ENCODE measurements around the gene ZSWIM1. TPM values are rescaled to one million over a fixed set of nuclear protein-coding genes. Genes with fewer than 3 reads are reported as not detected.

The ZSWIM1 gene
- total and polyA plus RNA-seq, 7 experiments from 2014 or later, result 3.2 to 16.0 (median 9.8) TPM

DNA sequence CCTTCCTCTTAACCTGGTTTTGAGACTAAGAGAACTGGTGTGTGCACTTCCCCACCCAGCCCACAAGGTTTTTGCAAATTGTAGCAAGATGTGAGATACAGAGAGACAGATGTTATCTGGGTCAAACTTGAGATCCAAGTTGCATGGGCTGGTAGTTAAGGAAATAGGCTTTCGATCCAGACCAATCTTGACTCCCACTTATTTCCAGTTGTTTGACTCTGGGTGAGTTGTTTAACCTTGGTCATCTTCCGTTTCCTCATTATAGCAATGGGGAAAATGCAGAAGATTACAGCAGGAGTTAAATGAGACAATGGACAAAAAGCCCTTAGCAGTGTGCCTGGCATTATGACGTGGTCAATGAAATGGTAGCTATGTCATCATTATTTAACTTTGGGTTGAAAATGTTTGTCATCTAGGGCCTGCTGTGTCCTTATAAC, 45.7 kb upstream of the ZSWIM1 start:
- Histone ChIP-seq H3K27me3 (ENCODE audit: control insufficient read depth in 2 of 2, insufficient read depth in 2 of 2, low read length in 2 of 2) (no peaks in the 10 kb centered on the region), H3K36me3 (ENCODE audit: control insufficient read depth in 2 of 3, insufficient read depth in 3 of 3, low read length in 3 of 3) (no peaks in the 10 kb centered on the region), H3K27ac (ENCODE audit: low read depth, low read length) (no peak overlapping the region), H3K9me3 (ENCODE audit: control insufficient read depth in 2 of 3, low read length in 3 of 3) (no peaks in the 10 kb centered on the region), H3K4me1 (ENCODE audit: control insufficient read depth in 2 of 2, insufficient read depth in 2 of 2, low read length in 2 of 2) (peaks cover 4 to 5% of the 10 kb centered on the region in 2 donors), H3K4me3 (ENCODE audit: low read length) (no peak overlapping the region)
- Mint-ChIP-seq H3K4me1 (peaks cover 6 to 14% (median 9%) of the 10 kb centered on the region in 7 donors), H3K27me3 (peaks cover 0 to 16% (median 0%) of the 10 kb centered on the region in 5 donors), H3K36me3 (peaks cover 0 to 2% (median 0%) of the 10 kb centered on the region in 5 donors), H3K27ac (peak overlapping the region in 1 of 9 donors; percentile 9), H3K9me3 (no peaks in the 10 kb centered on the region), H3K4me3 (peak overlapping the region in 9 of 10 donors; percentile 15 to 93 (median 65))
- ChIA-PET POLR2A (no interaction called here), CTCF (no interaction called here)
- intact Hi-C loops (cut with micrococcal nuclease), result no loop called here
- ATAC-seq, result no peak
- no peak for DNase-seq

DNA sequence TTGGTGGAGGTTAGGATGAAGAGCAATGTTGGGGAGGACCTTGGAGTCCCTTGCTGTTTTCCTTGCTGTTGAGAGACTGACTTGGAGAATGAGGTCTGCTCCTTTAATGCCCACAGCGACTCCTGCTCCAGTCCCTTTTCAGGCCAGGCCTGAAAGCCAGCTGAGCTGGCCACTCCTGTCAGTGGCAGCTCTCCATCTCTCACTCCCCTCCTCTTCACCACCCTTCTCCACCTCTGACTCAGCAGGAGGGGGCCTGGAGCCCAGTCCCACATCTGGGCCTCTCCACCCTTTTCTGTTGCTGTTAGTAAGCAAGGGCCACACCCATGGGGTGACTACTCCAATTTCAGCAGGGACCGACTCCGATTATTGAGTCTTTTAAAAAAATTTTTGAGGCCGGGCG, 45.2 kb upstream of the ZSWIM1 start:
- peak overlapping the region in 8 of 10 donors; percentile 10 to 66 (median 32) for H3K4me3 Mint-ChIP-seq
- ATAC-seq, result no peak
- POLR2A ChIA-PET, result no interaction called here

DNA sequence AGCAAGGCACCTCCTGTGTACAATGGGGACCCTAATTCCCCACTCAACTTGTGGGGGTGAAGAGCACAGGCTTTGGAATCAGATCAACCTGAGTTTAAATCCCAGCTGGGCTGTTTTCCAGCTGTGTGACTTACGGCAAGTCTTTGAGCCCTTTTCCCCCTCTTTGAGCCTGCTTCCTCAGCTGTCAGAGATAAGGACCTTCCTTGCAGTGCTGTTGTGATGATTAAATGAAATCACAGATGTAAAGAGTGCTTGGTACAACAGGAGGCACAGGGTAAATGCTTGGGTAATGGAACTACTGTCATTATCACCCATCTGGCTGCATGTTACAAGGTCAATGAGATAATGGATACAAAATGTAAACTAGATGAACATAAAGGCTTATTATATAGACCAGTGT, 44.2 kb upstream of the ZSWIM1 start:
- H3K27me3 Mint-ChIP-seq, result peaks cover 0 to 5% (median 0%) of the 10 kb centered on the region in 5 donors
- intact Hi-C loops (cut with micrococcal nuclease), result no loop called here

More for the DNA sequence above, 45.2 kb upstream of the ZSWIM1 start:
- Mint-ChIP-seq H3K36me3 (peaks cover 0 to 2% (median 0%) of the 10 kb centered on the region in 5 donors), H3K9me3 (no peaks in the 10 kb centered on the region), H3K27ac (peak overlapping the region in 1 of 9 donors; percentile 67), H3K4me1 (peaks cover 6 to 14% (median 9%) of the 10 kb centered on the region in 7 donors), H3K27me3 (peaks cover 0 to 11% (median 0%) of the 10 kb centered on the region in 5 donors)
- Histone ChIP-seq H3K36me3 (ENCODE audit: control insufficient read depth in 2 of 3, insufficient read depth in 3 of 3, low read length in 3 of 3) (peaks cover 0 to 3% (median 0%) of the 10 kb centered on the region in 3 experiments), H3K27me3 (ENCODE audit: control insufficient read depth in 2 of 2, insufficient read depth in 2 of 2, low read length in 2 of 2) (no peaks in the 10 kb centered on the region), H3K27ac (ENCODE audit: low read depth, low read length) (no peak overlapping the region), H3K4me1 (ENCODE audit: control insufficient read depth in 2 of 2, insufficient read depth in 2 of 2, low read length in 2 of 2) (peaks cover 4 to 5% of the 10 kb centered on the region in 2 donors), H3K4me3 (ENCODE audit: low read length) (no peak overlapping the region), H3K9me3 (ENCODE audit: control insufficient read depth in 2 of 3, low read length in 3 of 3) (no peaks in the 10 kb centered on the region)
- intact Hi-C loops (cut with micrococcal nuclease), result no loop called here
- CTCF ChIA-PET, result no interaction called here
- no peak for DNase-seq

DNA sequence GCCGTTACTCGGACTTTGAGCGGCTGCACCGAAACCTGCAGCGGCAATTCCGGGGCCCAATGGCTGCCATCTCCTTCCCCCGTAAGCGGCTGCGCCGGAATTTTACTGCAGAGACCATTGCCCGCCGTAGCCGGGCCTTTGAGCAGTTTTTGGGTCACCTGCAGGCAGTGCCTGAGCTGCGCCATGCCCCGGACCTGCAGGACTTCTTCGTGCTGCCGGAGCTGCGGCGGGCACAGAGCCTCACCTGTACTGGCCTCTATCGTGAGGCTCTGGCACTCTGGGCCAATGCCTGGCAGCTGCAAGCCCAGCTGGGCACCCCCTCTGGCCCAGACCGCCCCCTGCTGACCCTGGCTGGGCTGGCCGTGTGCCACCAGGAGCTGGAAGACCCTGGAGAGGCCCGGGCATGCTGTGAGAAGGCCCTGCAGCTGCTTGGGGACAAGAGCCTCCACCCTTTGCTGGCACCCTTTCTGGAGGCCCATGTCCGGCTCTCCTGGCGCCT, 40.3 kb upstream of the ZSWIM1 start:
- H3K27ac Mint-ChIP-seq, result no peak overlapping the region
- Histone ChIP-seq H3K27ac (ENCODE audit: low read depth, low read length) (no peak overlapping the region), H3K27me3 (ENCODE audit: control insufficient read depth in 2 of 2, insufficient read depth in 2 of 2, low read length in 2 of 2) (no peaks in the 10 kb centered on the region), H3K4me1 (ENCODE audit: control insufficient read depth in 2 of 2, insufficient read depth in 2 of 2, low read length in 2 of 2) (no peaks in the 10 kb centered on the region), H3K4me3 (ENCODE audit: low read length) (no peak overlapping the region), H3K9me3 (ENCODE audit: control insufficient read depth in 2 of 3, low read length in 3 of 3) (no peaks in the 10 kb centered on the region), H3K36me3 (ENCODE audit: control insufficient read depth in 2 of 3, insufficient read depth in 3 of 3, low read length in 3 of 3) (peaks cover 0 to 52% (median 22%) of the 10 kb centered on the region in 3 experiments)
- peaks cover 0 to 25% (median 6%) of the 10 kb centered on the region in 5 donors for H3K36me3 Mint-ChIP-seq
- DNase-seq (no peak), ATAC-seq (no peak)
- no peaks in the 10 kb centered on the region for H3K27me3 Mint-ChIP-seq
- CTCF ChIA-PET, result no interaction called here
- POLR2A ChIA-PET, result interaction anchor here (1.2 kb wide), 1 partner anchor 16 kb away, joined by 3 read pairs; the partner anchor contains the start of gene ACOT8
- intact Hi-C loops (cut with micrococcal nuclease), result no loop called here
- H3K4me1 Mint-ChIP-seq, result peaks cover 0 to 6% (median 0%) of the 10 kb centered on the region in 7 donors
- no peaks in the 10 kb centered on the region for H3K9me3 Mint-ChIP-seq
- H3K4me3 Mint-ChIP-seq, result no peak overlapping the region

More for the DNA sequence above, 44.2 kb upstream of the ZSWIM1 start:
- CTCF ChIA-PET, result no interaction called here
- ATAC-seq, result no peak
- POLR2A ChIA-PET, result interaction anchor here (1.1 kb wide), 1 partner anchor 27 kb away, joined by 4 read pairs; no protein-coding TSS in a partner anchor
- peak overlapping the region in 2 of 9 donors; percentile 36 to 73 for H3K27ac Mint-ChIP-seq
- no peaks in the 10 kb centered on the region for H3K9me3 Mint-ChIP-seq
- H3K4me1 ChIP-seq (ENCODE audit: control insufficient read depth in 2 of 2, insufficient read depth in 2 of 2, low read length in 2 of 2), result peaks cover 4 to 5% of the 10 kb centered on the region in 2 donors
- DNase-seq, result no peak
- no peak overlapping the region for H3K27ac ChIP-seq (ENCODE audit: low read depth, low read length)
- H3K4me3 ChIP-seq (ENCODE audit: low read length), result no peak overlapping the region
- peak overlapping the region in 2 of 10 donors; percentile 3 to 41 for H3K4me3 Mint-ChIP-seq
- H3K36me3 ChIP-seq (ENCODE audit: control insufficient read depth in 2 of 3, insufficient read depth in 3 of 3, low read length in 3 of 3), result peaks cover 0 to 13% (median 0%) of the 10 kb centered on the region in 3 experiments
- no peaks in the 10 kb centered on the region for H3K9me3 ChIP-seq (ENCODE audit: control insufficient read depth in 2 of 3, low read length in 3 of 3)
- H3K4me1 Mint-ChIP-seq, result peaks cover 6 to 14% (median 9%) of the 10 kb centered on the region in 7 donors
- peaks cover 0 to 2% (median 0%) of the 10 kb centered on the region in 5 donors for H3K36me3 Mint-ChIP-seq
- no peaks in the 10 kb centered on the region for H3K27me3 ChIP-seq (ENCODE audit: control insufficient read depth in 2 of 2, insufficient read depth in 2 of 2, low read length in 2 of 2)

DNA sequence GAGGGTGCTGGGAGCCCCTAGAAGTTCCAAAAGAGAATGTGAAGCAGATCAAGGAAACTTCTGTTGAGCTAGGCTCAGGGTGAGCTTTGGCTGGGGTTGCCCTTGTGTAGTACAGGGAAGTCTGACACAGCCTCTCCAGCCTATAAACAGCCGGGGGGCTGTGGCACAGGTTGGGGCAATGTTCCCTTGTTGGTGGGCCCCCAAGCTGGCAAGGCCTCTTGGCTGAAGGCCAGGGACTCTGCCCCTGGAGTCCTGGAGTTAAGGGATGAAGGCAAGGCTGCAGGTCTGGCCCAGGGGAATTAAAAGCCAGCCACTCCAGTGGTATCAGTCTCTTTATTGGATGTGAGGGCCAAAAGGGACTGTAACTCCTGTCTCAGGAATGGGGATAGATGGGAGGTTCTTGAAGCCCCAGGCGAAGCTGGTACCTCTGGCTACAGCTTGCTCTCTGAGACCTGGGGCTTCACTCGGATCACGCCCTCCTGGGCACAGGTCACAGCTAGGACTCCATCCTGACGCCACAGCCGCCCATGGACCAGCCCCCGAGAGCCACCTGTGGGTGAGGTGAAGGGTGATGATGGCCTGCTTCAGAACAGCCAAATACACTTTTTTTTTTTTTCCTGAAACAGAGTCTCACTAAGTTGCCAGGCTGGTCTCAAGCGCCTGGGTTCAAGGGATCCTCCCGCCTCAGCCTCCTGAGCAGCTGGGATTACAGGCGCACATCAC, 39.5 kb upstream of the ZSWIM1 start:
- Histone ChIP-seq H3K4me1 (ENCODE audit: control insufficient read depth in 2 of 2, insufficient read depth in 2 of 2, low read length in 2 of 2) (no peaks in the 10 kb centered on the region), H3K36me3 (ENCODE audit: control insufficient read depth in 2 of 3, insufficient read depth in 3 of 3, low read length in 3 of 3) (peaks cover 0 to 60% (median 30%) of the 10 kb centered on the region in 3 experiments), H3K27ac (ENCODE audit: low read depth, low read length) (no peak overlapping the region), H3K9me3 (ENCODE audit: control insufficient read depth in 2 of 3, low read length in 3 of 3) (no peaks in the 10 kb centered on the region), H3K27me3 (ENCODE audit: control insufficient read depth in 2 of 2, insufficient read depth in 2 of 2, low read length in 2 of 2) (no peaks in the 10 kb centered on the region), H3K4me3 (ENCODE audit: low read length) (no peak overlapping the region)
- Mint-ChIP-seq H3K36me3 (peaks cover 0 to 29% (median 5%) of the 10 kb centered on the region in 5 donors), H3K27ac (no peak overlapping the region), H3K9me3 (no peaks in the 10 kb centered on the region), H3K4me1 (peaks cover 0 to 3% (median 0%) of the 10 kb centered on the region in 7 donors), H3K27me3 (no peaks in the 10 kb centered on the region), H3K4me3 (no peak overlapping the region)
- intact Hi-C loops (cut with micrococcal nuclease), result no loop called here
- CTCF ChIA-PET, result no interaction called here
- POLR2A ChIA-PET, result no interaction called here
- ATAC-seq (no peak), DNase-seq (no peak)

DNA sequence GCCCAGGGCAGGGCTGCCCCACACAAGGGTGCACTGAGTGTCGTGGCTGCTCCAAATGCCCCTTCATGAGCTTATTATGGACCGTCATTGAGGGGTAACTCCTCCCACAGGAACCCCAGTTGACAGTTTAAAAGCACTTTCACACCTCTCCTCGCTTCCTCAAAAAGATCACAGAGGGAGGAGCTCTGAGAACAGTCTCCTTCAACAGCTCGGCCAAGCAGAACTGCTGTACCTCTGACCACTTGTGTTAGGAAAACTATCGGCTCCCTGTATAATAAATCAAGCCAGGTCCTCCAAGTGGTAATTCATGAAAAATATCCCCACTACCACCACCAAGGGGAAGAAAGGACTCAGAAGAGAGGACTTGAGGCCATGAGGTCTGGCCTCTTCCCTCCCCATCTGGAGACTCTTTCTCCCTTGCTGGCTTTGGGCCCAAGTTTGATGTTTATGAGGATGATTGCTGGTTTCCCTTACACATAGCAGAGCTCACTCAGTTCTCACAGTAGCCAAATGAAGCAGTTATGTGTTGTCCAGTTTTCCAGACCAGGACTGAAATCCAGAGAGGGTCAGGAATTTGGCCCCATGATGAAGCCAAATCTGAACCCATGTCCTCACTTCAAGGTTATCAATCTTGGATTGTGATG, 38.7 kb upstream of the ZSWIM1 start:
- no peaks in the 10 kb centered on the region for H3K9me3 ChIP-seq (ENCODE audit: control insufficient read depth in 2 of 3, low read length in 3 of 3)
- ATAC-seq, result peak; percentile 65
- Mint-ChIP-seq H3K27ac (no peak overlapping the region), H3K36me3 (peaks cover 0 to 29% (median 5%) of the 10 kb centered on the region in 5 donors), H3K27me3 (no peaks in the 10 kb centered on the region), H3K4me1 (peaks cover 0 to 3% (median 0%) of the 10 kb centered on the region in 7 donors), H3K4me3 (no peak overlapping the region), H3K9me3 (no peaks in the 10 kb centered on the region)
- DNase-seq, result no peak
- H3K27ac ChIP-seq (ENCODE audit: low read depth, low read length), result no peak overlapping the region
- peaks cover 0 to 65% (median 31%) of the 10 kb centered on the region in 3 experiments for H3K36me3 ChIP-seq (ENCODE audit: control insufficient read depth in 2 of 3, insufficient read depth in 3 of 3, low read length in 3 of 3)
- ChIA-PET CTCF (no interaction called here), POLR2A (no interaction called here)
- H3K27me3 ChIP-seq (ENCODE audit: control insufficient read depth in 2 of 2, insufficient read depth in 2 of 2, low read length in 2 of 2), result no peaks in the 10 kb centered on the region
- intact Hi-C loops (cut with micrococcal nuclease), result no loop called here
- no peaks in the 10 kb centered on the region for H3K4me1 ChIP-seq (ENCODE audit: control insufficient read depth in 2 of 2, insufficient read depth in 2 of 2, low read length in 2 of 2)
- no peak overlapping the region for H3K4me3 ChIP-seq (ENCODE audit: low read length)
